Esophagus muscularis mucosa (tissue), 3 donors: ENCODE results near the gene CLSTN1.

Source experiments
- CTCF ChIP-seq, 3 experiments: fragments of 200-600 bp in 2 of 3; fragments of 450-650 bp in 1 of 3; sonication (generic) in 2 of 3; IDR thresholded peaks; one replicate each; pipeline ENCODE4 v1.5.1; 2017 to 2019; ENCODE audit warnings: antibody characterized with exemption in 3 of 3, mild to moderate bottlenecking in 2 of 3, moderate library complexity in 1 of 3
- POLR2A ChIP-seq: fragments of 450-650 bp; IDR thresholded peaks from one replicate; pipeline ENCODE4 v1.6.1; 2017; ENCODE audit warnings: antibody characterized with exemption, moderate library complexity, mild to moderate bottlenecking, low read depth

- no peak for TF ChIP-seq CTCF (IDR thresholded peaks at IDR 0.05)
- no peak for TF ChIP-seq POLR2A
Measured at GRCh38 chr1:9689011-9689706, 134.6 kb downstream of the CLSTN1 start.
